ENCODE measurements around the gene MRPL55.

Gene MRPL55

GRCh38 chr1:228147768-228148167, 38.7 kb upstream of the MRPL55 start:
- DNase-seq (ENCODE audit: low spot score): no peak
- no peak overlapping the region for H3K4me2 ChIP-seq (ENCODE audit: insufficient read depth, low read length, poor library complexity, severe bottlenecking)
- H2AFZ ChIP-seq (ENCODE audit: low read length): no peak overlapping the region
- H3K9me3 ChIP-seq (replicated peaks in 1 of 2; ENCODE audit: control insufficient read depth in 2 of 2, insufficient read depth in 1 of 2, low read depth in 1 of 2, low read length in 2 of 2): no peaks in the 10 kb centered on the region
- H4K91ac ChIP-seq (ENCODE audit: low read depth, low read length, poor library complexity): no peak overlapping the region
- H2BK5ac ChIP-seq (ENCODE audit: low read length): peak overlapping the region; percentile 66
- no peak overlapping the region for H2BK120ac ChIP-seq (ENCODE audit: low read depth, low read length)
- H3K4me3 ChIP-seq (ENCODE audit: low read length in 2 of 2): no peak overlapping the region
- WGBS, 2 donors (ENCODE audit: extremely low coverage in 2 of 2, insufficient read length in 2 of 2, insufficient replicate concordance in 1 of 2): no CpG with 5 or more reads among the region's 4 CpGs
- H3K23ac ChIP-seq (ENCODE audit: low read depth, low read length, poor library complexity): no peak overlapping the region
- H3K27me3 ChIP-seq (ENCODE audit: control insufficient read depth in 3 of 3, insufficient read depth in 3 of 3, low read depth in 1 of 3, low read length in 3 of 3): no peaks in the 10 kb centered on the region
- H3K9ac ChIP-seq (ENCODE audit: low read depth, low read length, poor library complexity): no peak overlapping the region
- H3K27ac ChIP-seq (replicated peaks; ENCODE audit: low read length): no peak overlapping the region
- no peak overlapping the region for H3K4ac ChIP-seq (ENCODE audit: low read length)
- no peak overlapping the region for H2BK15ac ChIP-seq (ENCODE audit: low read length)
- no peak overlapping the region for H4K8ac ChIP-seq (ENCODE audit: low read depth, low read length)
- H3K18ac ChIP-seq (ENCODE audit: low read length): no peak overlapping the region
- H3K36me3 ChIP-seq (replicated peaks in 1 of 2; ENCODE audit: control insufficient read depth in 2 of 2, insufficient read depth in 2 of 2, low read length in 2 of 2): peaks cover 0 to 41% of the 10 kb centered on the region in 2 donors
- H3K4me1 ChIP-seq (ENCODE audit: control insufficient read depth in 2 of 2, insufficient read depth in 1 of 2, low read depth in 1 of 2, low read length in 2 of 2): peaks cover 9 to 19% of the 10 kb centered on the region in 2 donors
- no peak overlapping the region for H2BK12ac ChIP-seq (ENCODE audit: low read length)
- no peak overlapping the region for H3K14ac ChIP-seq (ENCODE audit: low read length)
- H2AK5ac ChIP-seq (ENCODE audit: low read depth, low read length): no peak overlapping the region
- H3K79me1 ChIP-seq (ENCODE audit: low read depth, low read length): peaks cover 19% of the 10 kb centered on the region

DNA sequence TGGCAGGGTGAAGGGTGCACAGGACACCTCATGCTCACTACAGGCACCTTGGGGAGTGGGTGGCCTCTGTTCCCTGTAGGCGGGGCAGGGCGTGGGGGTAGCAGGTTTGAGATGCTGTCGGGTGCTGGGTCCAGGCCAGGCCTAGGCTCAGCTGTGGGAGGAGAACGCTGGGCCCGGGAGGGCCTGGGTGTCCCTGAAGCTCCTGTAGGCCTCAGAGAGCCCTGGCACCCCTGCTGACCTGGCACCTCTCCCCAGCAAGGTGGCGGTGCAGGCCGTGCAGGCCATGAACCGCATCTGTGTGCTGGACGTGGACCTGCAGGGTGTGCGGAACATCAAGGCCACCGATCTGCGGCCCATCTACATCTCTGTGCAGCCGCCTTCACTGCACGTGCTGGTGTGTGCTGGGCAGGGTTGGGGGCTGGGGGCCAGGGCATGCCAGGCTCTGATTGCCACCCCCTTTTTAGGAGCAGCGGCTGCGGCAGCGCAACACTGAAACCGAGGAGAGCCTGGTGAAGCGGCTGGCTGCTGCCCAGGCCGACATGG, 38.1 kb upstream of the MRPL55 start:
- peaks cover 9 to 19% of the 10 kb centered on the region in 2 donors for H3K4me1 ChIP-seq (ENCODE audit: control insufficient read depth in 2 of 2, insufficient read depth in 1 of 2, low read depth in 1 of 2, low read length in 2 of 2)

GRCh38 chr1:228146417-228147150, 37.5 kb upstream of the MRPL55 start:
- Histone ChIP-seq H3K4me3 (ENCODE audit: low read length in 2 of 2) (no peak overlapping the region), H4K91ac (ENCODE audit: low read depth, low read length, poor library complexity) (no peak overlapping the region), H3K27me3 (ENCODE audit: control insufficient read depth in 3 of 3, insufficient read depth in 3 of 3, low read depth in 1 of 3, low read length in 3 of 3) (no peaks in the 10 kb centered on the region), H2BK5ac (ENCODE audit: low read length) (no peak overlapping the region), H3K23ac (ENCODE audit: low read depth, low read length, poor library complexity) (peak overlapping the region; percentile 55), H2BK15ac (ENCODE audit: low read length) (no peak overlapping the region), H3K4ac (ENCODE audit: low read length) (no peak overlapping the region), H3K9ac (ENCODE audit: low read depth, low read length, poor library complexity) (no peak overlapping the region), H2BK120ac (ENCODE audit: low read depth, low read length) (no peak overlapping the region), H3K4me2 (ENCODE audit: insufficient read depth, low read length, poor library complexity, severe bottlenecking) (no peak overlapping the region), H2AFZ (ENCODE audit: low read length) (no peak overlapping the region), H2BK12ac (ENCODE audit: low read length) (no peak overlapping the region), H3K18ac (ENCODE audit: low read length) (no peak overlapping the region), H3K9me3 (replicated peaks in 1 of 2; ENCODE audit: control insufficient read depth in 2 of 2, insufficient read depth in 1 of 2, low read depth in 1 of 2, low read length in 2 of 2) (no peaks in the 10 kb centered on the region), H3K79me1 (ENCODE audit: low read depth, low read length) (peaks cover 26% of the 10 kb centered on the region), H3K36me3 (replicated peaks in 1 of 2; ENCODE audit: control insufficient read depth in 2 of 2, insufficient read depth in 2 of 2, low read length in 2 of 2) (peaks cover 0 to 51% of the 10 kb centered on the region in 2 donors), H4K8ac (ENCODE audit: low read depth, low read length) (no peak overlapping the region), H3K14ac (ENCODE audit: low read length) (no peak overlapping the region), H3K4me1 (ENCODE audit: control insufficient read depth in 2 of 2, insufficient read depth in 1 of 2, low read depth in 1 of 2, low read length in 2 of 2) (peaks cover 9 to 24% of the 10 kb centered on the region in 2 donors), H3K27ac (replicated peaks; ENCODE audit: low read length) (no peak overlapping the region), H2AK5ac (ENCODE audit: low read depth, low read length) (no peak overlapping the region)
- WGBS, 2 donors (ENCODE audit: extremely low coverage in 2 of 2, insufficient read length in 2 of 2, insufficient replicate concordance in 1 of 2): no CpG with 5 or more reads among the region's 18 CpGs
- no peak for DNase-seq (ENCODE audit: low spot score)

More for the DNA sequence above, 38.1 kb upstream of the MRPL55 start:
- Histone ChIP-seq H2AK5ac (ENCODE audit: low read depth, low read length) (no peak overlapping the region), H3K79me1 (ENCODE audit: low read depth, low read length) (peaks cover 21% of the 10 kb centered on the region), H2BK5ac (ENCODE audit: low read length) (no peak overlapping the region), H3K4me2 (ENCODE audit: insufficient read depth, low read length, poor library complexity, severe bottlenecking) (no peak overlapping the region), H3K14ac (ENCODE audit: low read length) (no peak overlapping the region), H4K8ac (ENCODE audit: low read depth, low read length) (no peak overlapping the region), H3K9ac (ENCODE audit: low read depth, low read length, poor library complexity) (no peak overlapping the region), H3K9me3 (replicated peaks in 1 of 2; ENCODE audit: control insufficient read depth in 2 of 2, insufficient read depth in 1 of 2, low read depth in 1 of 2, low read length in 2 of 2) (no peaks in the 10 kb centered on the region), H2BK15ac (ENCODE audit: low read length) (no peak overlapping the region), H3K4ac (ENCODE audit: low read length) (no peak overlapping the region), H2BK12ac (ENCODE audit: low read length) (no peak overlapping the region), H3K27ac (replicated peaks; ENCODE audit: low read length) (no peak overlapping the region), H2AFZ (ENCODE audit: low read length) (no peak overlapping the region), H3K23ac (ENCODE audit: low read depth, low read length, poor library complexity) (peak overlapping the region; percentile 55), H2BK120ac (ENCODE audit: low read depth, low read length) (no peak overlapping the region), H3K36me3 (replicated peaks in 1 of 2; ENCODE audit: control insufficient read depth in 2 of 2, insufficient read depth in 2 of 2, low read length in 2 of 2) (peaks cover 0 to 44% of the 10 kb centered on the region in 2 donors), H3K4me3 (ENCODE audit: low read length in 2 of 2) (no peak overlapping the region), H3K27me3 (ENCODE audit: control insufficient read depth in 3 of 3, insufficient read depth in 3 of 3, low read depth in 1 of 3, low read length in 3 of 3) (no peaks in the 10 kb centered on the region), H3K18ac (ENCODE audit: low read length) (peak overlapping the region; percentile 28), H4K91ac (ENCODE audit: low read depth, low read length, poor library complexity) (peak overlapping the region; percentile 85)
- no CpG with 5 or more reads among the region's 20 CpGs for WGBS, 2 donors (ENCODE audit: extremely low coverage in 2 of 2, insufficient read length in 2 of 2, insufficient replicate concordance in 1 of 2)
- no peak for DNase-seq (ENCODE audit: low spot score)
